HL-60/S4 treated with retinoic acid at 250 ng/mL for 4 days and 3 days (cell line): ENCODE data around the gene CBR1.
"Not testable (repeated sequence)": the region's sequence is repeated elsewhere in the genome, so short reads cannot be mapped to it uniquely, and the experiment has no call there.

Experiments used
- in situ Hi-C: fragments of 300-500 bp; cut with MboI; formaldehyde crosslinking; loops from 2 replicates; pipeline ENCODE4 v1.7.0; 2022; ENCODE audit warnings: low sequenced_read_pairs

CBR1 gene

DNA sequence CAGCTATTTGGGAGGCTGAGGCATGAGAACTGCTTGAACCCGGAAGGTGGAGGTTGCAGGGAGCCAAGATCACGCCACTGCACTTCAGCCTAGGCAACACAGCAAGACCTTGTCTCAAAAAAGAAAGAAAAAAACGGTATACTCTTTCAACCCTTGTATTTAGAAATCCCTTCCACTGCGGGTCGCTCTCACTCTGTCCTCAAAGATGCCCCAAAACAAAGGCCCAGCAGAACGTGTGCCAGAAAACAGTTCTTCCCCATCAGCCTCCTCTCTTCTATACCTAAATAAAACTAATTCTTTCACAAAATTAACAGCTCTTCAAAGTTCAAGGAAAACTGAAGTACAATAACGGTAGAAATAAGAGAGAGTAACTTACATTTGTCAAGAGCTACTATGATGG is 22.7 kb upstream of the CBR1 start:
- in situ Hi-C loops: no loop called here

DNA sequence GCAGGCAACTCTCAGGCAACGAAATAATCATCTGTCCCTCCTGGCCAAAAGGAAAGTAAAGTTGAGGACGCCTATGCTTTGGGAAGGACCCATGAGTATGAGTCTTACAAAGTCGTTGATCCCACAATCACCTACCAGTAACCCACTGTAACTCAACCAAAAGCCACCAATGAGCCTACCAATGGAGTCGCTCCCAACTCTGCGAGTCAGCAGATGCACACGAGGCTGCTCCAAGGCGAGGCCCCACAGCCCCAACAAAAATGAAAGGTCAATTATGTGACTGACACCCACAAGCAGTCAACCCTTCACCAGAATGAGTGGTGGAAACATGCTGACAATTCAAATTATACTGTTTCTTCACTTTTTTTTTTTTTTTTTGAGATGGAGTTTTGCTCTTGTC is 21.5 kb upstream of the CBR1 start:
- in situ Hi-C loops: no loop called here

GRCh38 chr21:36052860-36053714 is 16.7 kb upstream of the CBR1 start:
- in situ Hi-C loops: no loop called here

DNA sequence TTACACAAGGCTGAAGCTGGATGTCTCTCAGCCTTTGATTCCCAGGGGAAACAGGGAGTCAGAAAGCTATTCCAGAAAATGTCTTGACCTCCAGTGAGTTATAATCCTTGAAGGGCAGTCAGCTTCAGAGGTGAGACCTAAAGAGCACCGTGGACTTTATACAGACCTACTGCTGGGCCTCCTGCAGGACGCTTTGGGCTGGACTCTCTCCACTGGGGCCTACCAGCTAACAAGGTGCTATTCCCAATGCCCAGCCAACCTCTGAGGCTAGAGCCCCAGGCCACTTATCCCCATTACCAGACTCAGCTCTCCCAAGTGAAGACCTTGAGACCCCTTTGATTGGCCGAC is 16.1 kb upstream of the CBR1 start:
- in situ Hi-C loops: no loop called here

DNA sequence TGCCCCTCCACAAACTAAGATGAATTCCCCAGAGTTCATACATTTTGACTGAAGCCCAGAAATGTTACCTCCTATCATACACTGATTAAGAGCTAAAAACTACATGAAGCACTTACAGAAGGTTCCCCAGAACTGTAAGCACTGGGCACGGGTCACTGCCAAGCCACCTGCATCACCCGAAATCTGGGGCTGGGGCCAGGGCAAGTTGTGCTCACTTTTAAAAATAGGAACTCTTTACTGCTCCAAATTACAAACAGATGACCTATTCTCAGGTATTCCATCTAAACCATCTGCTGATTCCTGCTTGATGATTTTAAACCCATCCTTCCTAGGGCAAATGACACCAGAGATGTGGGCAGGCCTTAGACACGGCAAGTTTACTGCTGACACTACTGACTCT is 14.3 kb upstream of the CBR1 start:
- in situ Hi-C loops: no loop called here

GRCh38 chr21:36059823-36060158 is 10.0 kb upstream of the CBR1 start:
- in situ Hi-C loops: no loop called here

DNA sequence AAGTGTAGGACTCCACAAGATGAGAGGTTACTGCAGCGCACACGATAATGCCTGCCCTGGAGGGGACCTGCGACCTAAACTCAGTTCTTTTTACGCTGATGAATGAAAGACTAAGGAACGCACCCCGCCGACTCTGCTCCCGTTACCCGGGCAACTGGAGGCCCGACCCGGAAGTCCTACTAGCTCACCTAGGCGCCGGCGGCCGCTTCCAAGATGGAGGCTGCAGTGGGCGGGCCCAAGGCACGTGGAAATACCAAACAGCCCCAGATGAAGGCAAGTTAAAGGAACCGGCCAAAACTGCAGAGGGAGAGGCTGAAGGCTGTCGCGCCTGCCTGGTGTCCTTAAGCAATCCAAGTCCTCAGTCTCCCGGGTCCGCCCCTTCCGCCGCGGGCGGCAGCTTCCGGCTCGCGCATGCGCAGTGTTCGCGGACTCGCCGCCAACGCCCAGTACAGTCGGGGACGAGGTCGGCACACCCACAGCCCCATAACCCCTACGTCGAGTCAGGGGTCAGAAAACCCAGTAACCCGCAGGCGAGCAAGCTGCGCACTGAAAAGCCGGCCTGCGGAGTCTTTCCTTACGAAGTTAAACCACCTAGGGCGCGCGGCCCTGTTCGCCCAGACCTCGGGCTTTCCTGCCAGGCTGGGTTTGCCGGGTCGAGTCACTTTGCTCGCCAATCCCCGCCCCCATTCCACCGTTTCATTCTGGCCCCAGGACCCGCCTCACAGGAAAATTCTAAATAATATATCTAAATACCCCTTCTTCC is 9.5 kb upstream of the CBR1 start, which contains the start of gene SETD4:
SETD4 (minus strand) TSS at position 368 of the 763 bp plus-strand sequence. CDS start 1,638 bp downstream, outside the sequence.
- in situ Hi-C loops: no loop called here

- in situ Hi-C loops: no loop called here
These were observed 8.4 kb upstream of the CBR1 start for GRCh38 chr21:36061445-36061844.

- in situ Hi-C loops: no loop called here
These were observed 6.3 kb upstream of the CBR1 start for GRCh38 chr21:36063375-36064084.

GRCh38 chr21:36064085-36064460 is 5.8 kb upstream of the CBR1 start:
- in situ Hi-C loops: no loop called here

- in situ Hi-C loops: no loop called here
These were observed 4.3 kb upstream of the CBR1 start for GRCh38 chr21:36065497-36066036.

DNA sequence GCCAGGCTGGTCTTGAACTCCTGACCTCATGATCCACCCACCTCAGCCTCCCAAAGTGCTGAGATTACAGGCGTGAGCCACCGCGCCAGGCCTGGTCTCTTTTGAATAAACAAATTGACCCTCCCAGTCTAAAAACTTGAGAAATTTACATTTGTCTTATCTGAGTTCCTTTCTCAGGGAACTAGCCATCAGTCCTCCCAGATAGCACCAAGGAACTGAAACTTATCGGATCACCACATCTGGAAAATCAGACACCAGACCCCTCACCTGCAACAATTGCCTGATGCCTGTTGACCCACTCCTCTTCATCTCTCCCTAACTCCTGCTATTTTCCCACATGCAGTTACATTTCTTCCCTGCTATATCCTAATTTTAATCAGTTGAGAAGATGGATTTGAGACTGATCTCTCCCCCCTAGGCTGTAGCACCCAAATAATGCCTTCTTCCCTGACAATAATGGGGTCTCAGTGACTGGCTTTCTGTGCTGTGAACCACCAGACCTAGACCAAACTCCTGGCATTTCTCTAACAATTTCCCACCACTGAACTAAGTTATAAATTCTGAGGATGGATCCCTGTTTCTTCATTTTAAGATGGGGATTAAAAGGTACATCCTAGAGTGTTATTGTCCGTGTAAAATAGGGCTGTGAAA is 951 bp upstream of the CBR1 start:
- in situ Hi-C loops: no loop called here

DNA sequence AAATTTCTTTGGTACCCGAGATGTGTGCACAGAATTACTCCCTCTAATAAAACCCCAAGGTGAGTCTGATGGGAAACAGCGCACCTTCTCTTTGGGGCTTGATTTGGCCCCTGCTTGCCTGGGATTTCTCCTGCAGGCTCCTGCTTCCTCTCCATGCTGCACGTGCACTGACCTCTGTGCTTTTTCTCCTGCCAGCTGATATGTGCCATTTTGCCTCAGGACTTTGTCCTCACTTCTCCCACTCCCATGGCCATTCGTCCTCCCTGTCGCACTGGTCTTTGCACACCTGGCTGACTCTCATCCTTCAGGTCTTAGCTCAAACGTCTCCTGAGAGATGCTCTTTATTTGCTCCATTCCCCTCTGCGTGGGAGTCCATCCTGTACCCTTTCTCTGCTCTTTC is 1.2 kb downstream of the CBR1 start:
- in situ Hi-C loops: no loop called here

GRCh38 chr21:36072453-36073162 is 2.8 kb downstream of the CBR1 start:
- in situ Hi-C loops: no loop called here

GRCh38 chr21:36073181-36073580 is 3.4 kb downstream of the CBR1 start:
- in situ Hi-C loops: no loop called here

- in situ Hi-C loops: not testable (repeated sequence)
These were observed 4.1 kb downstream of the CBR1 start for GRCh38 chr21:36073911-36074310.

DNA sequence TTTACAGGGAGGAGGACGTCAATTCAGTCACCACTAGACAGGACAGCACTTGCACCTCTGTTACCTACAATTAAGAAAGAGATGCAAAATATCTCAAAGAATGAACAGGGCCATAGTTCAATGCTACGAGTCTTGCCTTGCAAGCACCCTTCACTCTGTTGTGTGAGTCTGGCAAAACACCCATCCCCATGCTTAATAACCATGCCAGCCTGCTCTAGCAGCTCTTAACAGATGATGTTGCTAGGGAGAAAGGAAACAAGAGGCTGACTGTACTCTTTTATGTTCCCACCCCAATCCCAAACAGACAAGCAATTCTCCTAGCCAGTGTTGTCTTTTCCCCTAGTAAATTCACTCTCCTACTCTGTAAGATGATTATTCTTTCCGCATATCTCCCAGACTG is 5.3 kb downstream of the CBR1 start:
- in situ Hi-C loops: no loop called here

DNA sequence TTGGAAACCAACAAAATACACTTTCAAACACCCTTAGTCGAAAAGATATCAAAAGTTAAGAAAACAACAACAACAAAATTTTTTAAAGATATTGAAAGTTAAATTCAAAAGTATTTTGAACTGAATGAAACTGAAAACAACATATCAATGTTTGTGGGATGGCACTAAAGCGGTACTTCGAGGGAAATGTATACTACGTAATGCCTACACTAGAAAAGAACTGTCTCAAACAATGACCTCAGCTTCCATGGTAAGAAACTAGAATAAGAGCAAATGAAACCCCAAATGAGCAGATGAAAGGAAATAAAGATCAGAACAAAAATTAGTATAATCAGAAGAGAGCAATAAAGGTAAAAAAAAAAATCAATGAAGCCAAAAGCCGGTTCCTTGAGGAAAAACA is 6.1 kb downstream of the CBR1 start:
- in situ Hi-C loops: no loop called here

- in situ Hi-C loops: no loop called here
These were observed 7.2 kb downstream of the CBR1 start for GRCh38 chr21:36076878-36077655.

DNA sequence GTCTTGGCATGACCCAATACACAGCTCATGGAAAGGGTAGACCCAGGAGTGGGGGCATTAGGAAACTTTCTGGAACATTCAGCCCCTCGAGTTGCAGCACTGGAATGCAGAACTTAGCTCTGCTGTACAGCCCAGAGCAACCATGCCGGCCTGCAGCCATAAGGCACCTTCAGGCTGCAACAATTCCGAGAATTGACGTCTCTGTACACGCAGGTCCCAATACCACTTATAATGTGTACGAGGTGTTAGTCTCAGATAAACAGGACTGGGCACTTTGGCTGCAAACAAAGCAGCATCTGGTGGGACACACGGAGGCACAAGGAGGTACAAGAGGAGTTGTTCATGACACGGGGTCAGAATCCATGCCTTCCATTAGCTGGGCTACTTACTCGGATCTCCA is 7.9 kb downstream of the CBR1 start:
- in situ Hi-C loops: no loop called here
